ENCODE results near the gene PTGER1. TPM values are rescaled to one million over a fixed set of nuclear protein-coding genes. Genes with fewer than 3 reads are reported as not detected.
A peak's percentile ranks its signal among the peaks of the same experiment; 100 is the strongest.

PTGER1 gene
- total and polyA plus RNA-seq, 2 experiments from 2014 or later, result 0.60 to 3.5 TPM

- no peak overlapping the region for H3K4me3 ChIP-seq
- H3K4me2 ChIP-seq, result no peak overlapping the region
- H4K20me1 ChIP-seq (ENCODE audit: insufficient read depth, poor library complexity, severe bottlenecking), result no peaks in the 10 kb centered on the region
- H3K79me2 ChIP-seq, result peaks cover 12% of the 10 kb centered on the region
- no peak for TF ChIP-seq EZH2 (IDR thresholded peaks at IDR 0.05; ENCODE audit: borderline replicate concordance)
- TF ChIP-seq CTCF (IDR thresholded peaks at IDR 0.05; ENCODE audit: poor library complexity), result no peak
- TF ChIP-seq EZH2phosphoT487 (IDR thresholded peaks at IDR 0.05; ENCODE audit: low read depth, severe bottlenecking, unreplicated experiment), result no peak
- H3K36me3 ChIP-seq (replicated peaks; ENCODE audit: insufficient read depth, low read depth), result no peaks in the 10 kb centered on the region
- H2AFZ ChIP-seq, result no peak overlapping the region
- H3K27ac ChIP-seq, result no peak overlapping the region
- peaks cover 1% of the 10 kb centered on the region for H3K4me1 ChIP-seq (ENCODE audit: insufficient read depth)
- no peaks in the 10 kb centered on the region for H3K9me3 ChIP-seq (ENCODE audit: low read depth)
- H3K9me2 ChIP-seq (replicated peaks; ENCODE audit: insufficient read depth), result no peaks in the 10 kb centered on the region
- 82% methylated on average over 4 of the region's 4 CpGs for WGBS (ENCODE audit: low lambda C conversion rate, missing lambda C conversion rate)
- H3K27me3 ChIP-seq, result no peaks in the 10 kb centered on the region
- DNase-seq (ENCODE audit: low spot score), result no peak
These were observed 46.2 kb downstream of the PTGER1 start for GRCh38 chr19:14428882-14429416.

DNA sequence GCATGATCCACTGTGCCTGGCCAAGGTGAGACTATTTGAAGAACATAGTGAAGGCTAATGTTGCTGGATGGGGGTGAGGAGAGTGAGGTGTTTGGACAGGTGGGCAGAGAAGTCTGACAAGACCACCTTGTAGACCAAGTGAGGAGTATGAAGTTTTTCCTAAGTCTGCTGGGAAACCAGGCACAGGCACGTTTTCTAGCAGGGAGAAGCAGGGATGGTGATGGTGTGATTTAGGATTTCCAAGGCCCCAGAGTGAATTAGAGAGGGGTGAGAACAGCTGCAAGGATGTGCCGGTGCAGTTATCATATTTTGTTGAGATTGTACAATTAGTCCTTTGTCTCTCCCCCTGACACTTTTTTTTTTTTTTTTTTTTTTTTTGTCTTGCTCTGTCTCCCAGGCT is 47.7 kb downstream of the PTGER1 start:
- H3K27me3 ChIP-seq, result no peaks in the 10 kb centered on the region

DNA sequence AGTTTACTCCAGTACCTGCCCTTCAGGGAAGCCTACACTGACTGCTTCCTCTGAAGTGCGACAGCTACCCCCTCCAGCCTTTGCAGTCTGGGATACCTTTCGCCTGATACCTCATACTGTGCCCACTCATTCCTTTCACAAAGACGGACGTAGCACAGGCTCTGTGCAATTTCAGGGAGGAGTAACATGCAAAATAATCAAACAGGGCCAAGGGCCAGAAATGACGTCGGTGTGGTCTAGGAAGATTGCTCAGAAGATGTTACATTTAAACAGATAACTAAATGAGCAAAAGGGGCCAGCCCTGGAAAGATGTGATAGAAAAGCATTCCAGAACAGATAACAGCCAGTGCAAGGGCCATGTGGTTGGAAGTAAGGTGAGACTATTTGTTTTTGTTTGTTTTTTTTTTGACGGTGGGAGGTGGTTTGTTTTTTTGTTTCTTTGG is 49.4 kb downstream of the PTGER1 start:
- H2AFZ ChIP-seq, result peak overlapping the region; percentile 20
- H3K36me3 ChIP-seq (replicated peaks; ENCODE audit: insufficient read depth, low read depth), result no peaks in the 10 kb centered on the region

More for the DNA sequence above, 47.7 kb downstream of the PTGER1 start:
- Histone ChIP-seq H3K4me2 (no peak overlapping the region), H2AFZ (no peak overlapping the region), H3K27ac (no peak overlapping the region), H3K36me3 (replicated peaks; ENCODE audit: insufficient read depth, low read depth) (no peaks in the 10 kb centered on the region), H3K9me2 (replicated peaks; ENCODE audit: insufficient read depth) (no peaks in the 10 kb centered on the region), H3K4me3 (no peak overlapping the region), H4K20me1 (ENCODE audit: insufficient read depth, poor library complexity, severe bottlenecking) (no peaks in the 10 kb centered on the region), H3K9me3 (ENCODE audit: low read depth) (no peaks in the 10 kb centered on the region), H3K79me2 (peaks cover 1% of the 10 kb centered on the region), H3K4me1 (ENCODE audit: insufficient read depth) (no peaks in the 10 kb centered on the region)
- DNase-seq (ENCODE audit: low spot score), result no peak
- TF ChIP-seq EZH2 (IDR thresholded peaks at IDR 0.05; ENCODE audit: borderline replicate concordance) (no peak), CTCF (IDR thresholded peaks at IDR 0.05; ENCODE audit: poor library complexity) (no peak), EZH2phosphoT487 (IDR thresholded peaks at IDR 0.05; ENCODE audit: low read depth, severe bottlenecking, unreplicated experiment) (no peak)
- WGBS (ENCODE audit: low lambda C conversion rate, missing lambda C conversion rate), result 84% methylated on average over 2 of the region's 2 CpGs

More for the DNA sequence above, 49.4 kb downstream of the PTGER1 start:
- H3K4me2 ChIP-seq, result no peak overlapping the region
- TF ChIP-seq EZH2 (IDR thresholded peaks at IDR 0.05; ENCODE audit: borderline replicate concordance) (no peak), EZH2phosphoT487 (IDR thresholded peaks at IDR 0.05; ENCODE audit: low read depth, severe bottlenecking, unreplicated experiment) (no peak), CTCF (IDR thresholded peaks at IDR 0.05; ENCODE audit: poor library complexity) (no peak)
- no peaks in the 10 kb centered on the region for H4K20me1 ChIP-seq (ENCODE audit: insufficient read depth, poor library complexity, severe bottlenecking)
- no peaks in the 10 kb centered on the region for H3K27me3 ChIP-seq
- no peaks in the 10 kb centered on the region for H3K9me3 ChIP-seq (ENCODE audit: low read depth)
- H3K4me1 ChIP-seq (ENCODE audit: insufficient read depth), result no peaks in the 10 kb centered on the region
- H3K79me2 ChIP-seq, result no peaks in the 10 kb centered on the region
- no peak overlapping the region for H3K27ac ChIP-seq
- WGBS (ENCODE audit: low lambda C conversion rate, missing lambda C conversion rate), result 71% methylated on average over 7 of the region's 7 CpGs
- no peak for DNase-seq (ENCODE audit: low spot score)
- H3K9me2 ChIP-seq (replicated peaks; ENCODE audit: insufficient read depth), result no peaks in the 10 kb centered on the region
- H3K4me3 ChIP-seq, result no peak overlapping the region

Small RNA genes within 50 kb of the gene (small RNA-seq; reads per million reads assigned to genes)
- gene SNRPGP15, result not detected

Other genes with a start within 250 kb of the PTGER1 start
- gene ADGRE5, start 93.9 kb downstream of the PTGER1 start, total RNA-seq, result 4.5 and 5.0 TPM in 2 replicates
- gene ADGRE5, start 93.9 kb downstream of the PTGER1 start, polyA plus RNA-seq, result 7.3 and 13.1 TPM in 2 replicates
- gene DDX39A, start 56.0 kb downstream of the PTGER1 start, total RNA-seq, result 51.8 and 79.2 TPM in 2 replicates
- 106 and 135 TPM in 2 replicates for gene DDX39A, start 56.0 kb downstream of the PTGER1 start, polyA plus RNA-seq
- 57.4 and 61.4 TPM in 2 replicates for gene PKN1, start 42.0 kb downstream of the PTGER1 start, total RNA-seq
- gene PKN1, start 42.0 kb downstream of the PTGER1 start, polyA plus RNA-seq, result 83.3 and 88.5 TPM in 2 replicates
- 102 and 127 TPM in 2 replicates for gene GIPC1, start 20.8 kb upstream of the PTGER1 start, total RNA-seq
- gene GIPC1, start 20.8 kb upstream of the PTGER1 start, polyA plus RNA-seq, result 186 and 201 TPM in 2 replicates
- 104 and 112 TPM in 2 replicates for gene DNAJB1, start 43.0 kb upstream of the PTGER1 start, total RNA-seq
- 179 and 185 TPM in 2 replicates for gene DNAJB1, start 43.0 kb upstream of the PTGER1 start, polyA plus RNA-seq
- 65.3 and 102 TPM in 2 replicates for gene TECR, start 54.2 kb upstream of the PTGER1 start, total RNA-seq
- gene TECR, start 54.2 kb upstream of the PTGER1 start, polyA plus RNA-seq, result 366 and 370 TPM in 2 replicates
- 201 and 226 TPM in 2 replicates for gene NDUFB7, start 96.7 kb upstream of the PTGER1 start, total RNA-seq
- gene NDUFB7, start 96.7 kb upstream of the PTGER1 start, polyA plus RNA-seq, result 354 and 442 TPM in 2 replicates
- gene CLEC17A, start 107.7 kb upstream of the PTGER1 start, total RNA-seq, result not detected in 2 replicates
- not detected in 2 replicates for gene CLEC17A, start 107.7 kb upstream of the PTGER1 start, polyA plus RNA-seq
- gene ADGRE3, start 199.5 kb upstream of the PTGER1 start, total RNA-seq, result not detected in 2 replicates
- gene ADGRE3, start 199.5 kb upstream of the PTGER1 start, polyA plus RNA-seq, result not detected in 2 replicates
- 15.7 and 21.9 TPM in 2 replicates for gene ZNF333, start 214.7 kb upstream of the PTGER1 start, total RNA-seq
- gene ZNF333, start 214.7 kb upstream of the PTGER1 start, polyA plus RNA-seq, result 7.1 TPM in 2 replicates